HG03175 (cell line): ENCODE measurements around the gene FRAT2.
"Not testable (repeated sequence)": the region's sequence is repeated elsewhere in the genome, so short reads cannot be mapped to it uniquely, and the experiment has no call there.

ENCODE experiments used
- ATAC-seq: cut with Tn5 transposase; IDR thresholded peaks from one replicate; pipeline ENCODE4 v1.9.1; 2021; ENCODE audit warnings: mild to moderate bottlenecking, moderate library complexity; ENCODE audit not compliant: unreplicated experiment

Gene FRAT2

GRCh38 chr10:97292097-97292861 lies 42.2 kb downstream of the FRAT2 start, which contains the start of gene ARHGAP19:
Gene ARHGAP19 (minus strand): TSS chr10:97292637. CDS start chr10:97292627, 10 bp downstream.
- ATAC-seq, result peak; percentile 96

- ATAC-seq, result no peak
Measured at GRCh38 chr10:97291357-97292096, 43.0 kb downstream of the FRAT2 start.

- not testable (repeated sequence) for ATAC-seq
Measured at GRCh38 chr10:97290576-97291356, 43.8 kb downstream of the FRAT2 start.

GRCh38 chr10:97290076-97290475 lies 44.5 kb downstream of the FRAT2 start:
- ATAC-seq, result not testable (repeated sequence)
